ENCODE results near the gene PLXNA1. TPM values are rescaled to one million over a fixed set of nuclear protein-coding genes. Genes with fewer than 3 reads are reported as not detected.

The PLXNA1 gene
- total and polyA plus RNA-seq, 9 of the 15 experiments (the other 6 are each of a cell fraction or from before 2014, with no cell fraction given): 0.23 to 59.9 (median 16.8) TPM

DNA sequence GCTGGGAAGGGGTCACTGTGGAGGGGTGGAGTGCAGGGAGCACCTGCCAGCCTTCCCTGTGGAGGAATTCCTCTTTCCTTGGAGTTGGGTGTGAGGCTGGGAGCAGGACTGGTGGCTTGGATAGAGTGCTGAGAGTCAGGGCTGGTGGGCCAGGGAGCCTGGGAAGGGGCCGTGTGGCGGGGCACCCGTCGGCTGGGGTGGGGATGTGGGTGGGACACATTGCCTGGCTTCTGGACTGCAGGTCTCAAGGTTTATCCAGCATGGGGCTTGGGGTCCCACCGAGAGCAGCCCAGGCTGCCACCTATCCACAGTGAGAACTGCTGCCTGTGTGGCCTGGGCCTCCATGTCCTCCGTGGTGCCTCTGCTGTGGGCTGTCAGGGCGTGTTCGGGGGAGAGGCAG lies 4.7 kb downstream of the PLXNA1 start:
- DNase-seq (ENCODE audit: extremely low read depth in 1 of 4, low spot score in 3 of 4) (no peak), ATAC-seq (no peak), FAIRE-seq (no peak)
- Histone ChIP-seq H3K9me1 (ENCODE audit: control insufficient read depth, insufficient read depth, low read length) (peaks cover 17% of the 10 kb centered on the region), H4K20me1 (replicated peaks; ENCODE audit: control insufficient read depth, insufficient read depth, low read length) (peaks cover 58% of the 10 kb centered on the region), H3K4me2 (ENCODE audit: insufficient read depth, low read length) (no peak overlapping the region), H3K27me3 (ENCODE audit: control insufficient read depth in 2 of 2, insufficient read depth in 2 of 2, low read length in 2 of 2) (no peaks in the 10 kb centered on the region), H3K9ac (ENCODE audit: insufficient read depth in 1 of 2, low read depth in 2 of 2, low read length in 2 of 2) (0 out of 4 replicates have a peak overlapping the region, but pooled peaks of 1 of the 2 experiments have one; percentile 17), H3K9me3 (replicated peaks; ENCODE audit: control insufficient read depth, insufficient read depth, low read depth, low read length) (no peaks in the 10 kb centered on the region), H3K4me3 (no peak overlapping the region), H2AFZ (ENCODE audit: low read depth, low read length) (no peak overlapping the region), H3K27ac (ENCODE audit: extremely low read depth, low read depth, low read length) (no peak overlapping the region), H3K36me3 (ENCODE audit: control insufficient read depth, insufficient read depth, low read length) (peaks cover 49% of the 10 kb centered on the region; the same call in 2 of the 3 replicates), H3K79me2 (ENCODE audit: control insufficient read depth, insufficient read depth, low read length) (peaks cover 87% of the 10 kb centered on the region), H3K4me1 (replicated peaks in 1 of 2; ENCODE audit: control insufficient read depth in 2 of 2, insufficient read depth in 2 of 2, low read length in 2 of 2) (peaks cover 15 to 67% of the 10 kb centered on the region in 2 experiments)
- ChIA-PET CTCF (ENCODE audit: low intra/inter-chr PET ratio) (no interaction called here), POLR2A (no interaction called here)
- in situ Hi-C loops (cut with MboI): no loop called here
- intact Hi-C loops (cut with micrococcal nuclease): loop anchor here (10.0 kb wide), 1 partner anchor 303 kb away; no protein-coding TSS in a partner anchor
- WGBS (ENCODE audit: insufficient coverage, low coverage, missing lambda C conversion rate): 100% methylated on average over 4 of the region's 8 CpGs
- BruUV-seq (replicated peaks): no TSS peak
- no peak for TF ChIP-seq MEF2A (IDR thresholded peaks at IDR 0.05; ENCODE audit: control insufficient read depth, low read depth, low read length)
- no peak for TF ChIP-seq PPARD (CRISPR knock-in tag; IDR thresholded peaks at IDR 0.05)
- TF ChIP-seq ZNF699 (CRISPR knock-in tag; IDR thresholded peaks at IDR 0.05; ENCODE audit: insufficient replicate concordance): no peak
- no peak for TF ChIP-seq ZNF140 (CRISPR knock-in tag; IDR thresholded peaks at IDR 0.05)
- TF ChIP-seq, protein P1, sequence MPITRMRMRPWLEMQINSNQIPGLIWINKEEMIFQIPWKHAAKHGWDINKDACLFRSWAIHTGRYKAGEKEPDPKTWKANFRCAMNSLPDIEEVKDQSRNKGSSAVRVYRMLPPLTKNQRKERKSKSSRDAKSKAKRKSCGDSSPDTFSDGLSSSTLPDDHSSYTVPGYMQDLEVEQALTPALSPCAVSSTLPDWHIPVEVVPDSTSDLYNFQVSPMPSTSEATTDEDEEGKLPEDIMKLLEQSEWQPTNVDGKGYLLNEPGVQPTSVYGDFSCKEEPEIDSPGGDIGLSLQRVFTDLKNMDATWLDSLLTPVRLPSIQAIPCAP (CRISPR knock-in tag; IDR thresholded peaks at IDR 0.05; ENCODE audit: borderline replicate concordance): no peak
- TF ChIP-seq, protein P2, sequence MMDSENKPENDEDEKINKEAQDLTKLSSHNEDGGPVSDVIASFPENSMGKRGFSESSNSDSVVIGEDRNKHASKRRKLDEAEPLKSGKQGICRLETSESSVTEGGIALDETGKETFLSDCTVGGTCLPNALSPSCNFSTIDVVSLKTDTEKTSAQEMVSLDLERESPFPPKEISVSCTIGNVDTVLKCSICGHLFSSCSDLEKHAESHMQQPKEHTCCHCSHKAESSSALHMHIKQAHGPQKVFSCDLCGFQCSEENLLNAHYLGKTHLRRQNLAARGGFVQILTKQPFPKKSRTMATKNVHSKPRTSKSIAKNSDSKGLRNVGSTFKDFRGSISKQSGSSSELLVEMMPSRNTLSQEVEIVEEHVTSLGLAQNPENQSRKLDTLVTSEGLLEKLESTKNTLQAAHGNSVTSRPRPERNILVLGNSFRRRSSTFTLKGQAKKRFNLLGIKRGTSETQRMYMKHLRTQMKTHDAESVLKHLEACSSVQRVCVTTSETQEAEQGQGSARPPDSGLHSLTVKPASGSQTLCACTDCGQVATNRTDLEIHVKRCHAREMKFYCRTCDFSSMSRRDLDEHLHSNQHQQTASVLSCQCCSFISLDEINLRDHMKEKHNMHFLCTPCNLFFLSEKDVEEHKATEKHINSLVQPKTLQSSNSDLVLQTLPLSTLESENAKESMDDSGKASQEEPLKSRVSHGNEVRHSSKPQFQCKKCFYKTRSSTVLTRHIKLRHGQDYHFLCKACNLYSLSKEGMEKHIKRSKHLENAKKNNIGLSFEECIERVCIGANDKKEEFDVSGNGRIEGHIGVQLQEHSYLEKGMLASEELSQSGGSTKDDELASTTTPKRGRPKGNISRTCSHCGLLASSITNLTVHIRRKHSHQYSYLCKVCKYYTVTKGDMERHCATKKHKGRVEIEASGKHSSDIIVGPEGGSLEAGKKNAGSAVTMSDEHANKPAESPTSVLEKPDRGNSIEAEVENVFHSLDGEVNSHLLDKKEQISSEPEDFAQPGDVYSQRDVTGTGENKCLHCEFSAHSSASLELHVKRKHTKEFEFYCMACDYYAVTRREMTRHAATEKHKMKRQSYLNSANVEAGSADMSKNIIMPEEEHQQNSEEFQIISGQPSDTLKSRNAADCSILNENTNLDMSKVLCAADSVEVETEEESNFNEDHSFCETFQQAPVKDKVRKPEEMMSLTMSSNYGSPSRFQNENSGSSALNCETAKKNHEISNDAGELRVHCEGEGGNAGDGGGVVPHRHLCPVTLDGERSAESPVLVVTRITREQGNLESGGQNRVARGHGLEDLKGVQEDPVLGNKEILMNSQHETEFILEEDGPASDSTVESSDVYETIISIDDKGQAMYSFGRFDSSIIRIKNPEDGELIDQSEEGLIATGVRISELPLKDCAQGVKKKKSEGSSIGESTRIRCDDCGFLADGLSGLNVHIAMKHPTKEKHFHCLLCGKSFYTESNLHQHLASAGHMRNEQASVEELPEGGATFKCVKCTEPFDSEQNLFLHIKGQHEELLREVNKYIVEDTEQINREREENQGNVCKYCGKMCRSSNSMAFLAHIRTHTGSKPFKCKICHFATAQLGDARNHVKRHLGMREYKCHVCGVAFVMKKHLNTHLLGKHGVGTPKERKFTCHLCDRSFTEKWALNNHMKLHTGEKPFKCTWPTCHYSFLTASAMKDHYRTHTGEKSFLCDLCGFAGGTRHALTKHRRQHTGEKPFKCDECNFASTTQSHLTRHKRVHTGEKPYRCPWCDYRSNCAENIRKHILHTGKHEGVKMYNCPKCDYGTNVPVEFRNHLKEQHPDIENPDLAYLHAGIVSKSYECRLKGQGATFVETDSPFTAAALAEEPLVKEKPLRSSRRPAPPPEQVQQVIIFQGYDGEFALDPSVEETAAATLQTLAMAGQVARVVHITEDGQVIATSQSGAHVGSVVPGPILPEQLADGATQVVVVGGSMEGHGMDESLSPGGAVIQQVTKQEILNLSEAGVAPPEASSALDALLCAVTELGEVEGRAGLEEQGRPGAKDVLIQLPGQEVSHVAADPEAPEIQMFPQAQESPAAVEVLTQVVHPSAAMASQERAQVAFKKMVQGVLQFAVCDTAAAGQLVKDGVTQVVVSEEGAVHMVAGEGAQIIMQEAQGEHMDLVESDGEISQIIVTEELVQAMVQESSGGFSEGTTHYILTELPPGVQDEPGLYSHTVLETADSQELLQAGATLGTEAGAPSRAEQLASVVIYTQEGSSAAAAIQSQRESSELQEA (IDR thresholded peaks at IDR 0.05; ENCODE audit: low read depth): no peak
- TF ChIP-seq STAT5B (CRISPR knock-in tag; IDR thresholded peaks at IDR 0.05): no peak
- TF ChIP-seq KDM4B (IDR thresholded peaks at IDR 0.05; ENCODE audit: borderline replicate concordance in 2 of 2, low read depth in 1 of 2): no peak
- no peak for TF ChIP-seq NFIC (IDR thresholded peaks at IDR 0.05)
- TF ChIP-seq, protein P3, sequence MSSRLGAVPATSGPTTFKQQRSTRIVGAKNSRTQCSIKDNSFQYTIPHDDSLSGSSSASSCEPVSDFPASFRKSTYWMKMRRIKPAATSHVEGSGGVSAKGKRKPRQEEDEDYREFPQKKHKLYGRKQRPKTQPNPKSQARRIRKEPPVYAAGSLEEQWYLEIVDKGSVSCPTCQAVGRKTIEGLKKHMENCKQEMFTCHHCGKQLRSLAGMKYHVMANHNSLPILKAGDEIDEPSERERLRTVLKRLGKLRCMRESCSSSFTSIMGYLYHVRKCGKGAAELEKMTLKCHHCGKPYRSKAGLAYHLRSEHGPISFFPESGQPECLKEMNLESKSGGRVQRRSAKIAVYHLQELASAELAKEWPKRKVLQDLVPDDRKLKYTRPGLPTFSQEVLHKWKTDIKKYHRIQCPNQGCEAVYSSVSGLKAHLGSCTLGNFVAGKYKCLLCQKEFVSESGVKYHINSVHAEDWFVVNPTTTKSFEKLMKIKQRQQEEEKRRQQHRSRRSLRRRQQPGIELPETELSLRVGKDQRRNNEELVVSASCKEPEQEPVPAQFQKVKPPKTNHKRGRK (tag; IDR thresholded peaks at IDR 0.05): no peak
- TF ChIP-seq TCFL5 (CRISPR knock-in tag; conservative IDR thresholded peaks at IDR 0.05): no peak
- no peak for TF ChIP-seq ASH1L (IDR thresholded peaks at IDR 0.05; ENCODE audit: borderline replicate concordance, low read depth, partially characterized antibody)
- TF ChIP-seq ZNF282 (CRISPR knock-in tag; IDR thresholded peaks at IDR 0.05): no peak

Measured in K562 (cell line).